GM21529 (cell line): ENCODE measurements around the gene TRPT1.

Source experiments
- ATAC-seq: cut with Tn5 transposase; IDR thresholded peaks from one replicate; pipeline ENCODE4 v1.9.1; 2021; ENCODE audit not compliant: unreplicated experiment

The TRPT1 gene

GRCh38 chr11:64181506-64182411 is 44.2 kb downstream of the TRPT1 start:
- ATAC-seq: no peak

GRCh38 chr11:64180891-64181290 is 45.1 kb downstream of the TRPT1 start:
- ATAC-seq: no peak

- ATAC-seq: no peak
Measured at GRCh38 chr11:64178951-64179639, 46.9 kb downstream of the TRPT1 start.

DNA sequence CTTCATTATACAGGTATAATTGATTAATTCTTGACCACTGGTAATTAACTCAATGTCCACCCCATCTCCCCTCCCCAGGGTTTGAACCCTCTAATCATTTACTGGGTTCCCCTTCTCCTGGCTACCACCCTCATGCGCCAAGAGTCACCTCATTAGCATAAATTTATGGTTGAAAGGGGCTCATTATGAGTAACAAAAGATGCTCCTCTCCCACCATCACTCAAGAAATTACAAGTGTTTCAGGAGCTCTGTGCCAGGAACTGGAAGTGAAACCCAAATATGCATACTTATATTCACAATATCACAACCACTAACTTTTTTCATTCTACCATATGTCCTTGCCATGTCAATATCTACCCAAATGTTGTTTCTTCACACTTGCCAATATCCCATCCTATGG is 47.8 kb downstream of the TRPT1 start:
- ATAC-seq: no peak

DNA sequence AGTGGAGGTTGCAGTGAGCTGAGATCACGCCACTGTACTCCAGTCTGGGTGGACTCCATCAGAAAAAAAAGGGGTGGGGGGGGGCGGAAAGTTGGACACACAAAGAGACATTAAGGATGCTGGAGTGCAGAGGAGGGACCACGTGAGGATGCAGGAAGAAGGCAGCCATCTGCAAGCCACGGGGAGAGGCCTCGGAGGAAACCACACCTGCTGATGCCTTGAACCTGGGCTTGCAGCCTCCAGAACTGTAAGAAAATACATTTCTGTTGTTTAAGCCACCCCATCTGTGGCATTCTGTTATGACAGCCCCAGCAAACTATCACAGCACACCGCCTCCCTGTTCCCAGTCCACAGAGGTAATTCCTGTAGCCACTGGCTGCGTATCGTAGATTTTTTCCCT is 49.2 kb downstream of the TRPT1 start:
- no peak for ATAC-seq
